GM23338 (cell line): ENCODE measurements around the gene HMCN2. TPM values are rescaled to one million over a fixed set of nuclear protein-coding genes. Genes with fewer than 3 reads are reported as not detected.
"Not testable (repeated sequence)": the region's sequence is repeated elsewhere in the genome, so short reads cannot be mapped to it uniquely, and the experiment has no call there.

Experiments
- ATAC-seq: fragments of 200-7000 bp; cut with Tn5 transposase; 3 replicates; pipeline ENCODE4 v1.9.1; 2020
- DNase-seq: peaks from one replicate; pipeline ENCODE4 v3.0.0-alpha.2; 2015; ENCODE audit warnings: low spot score
- H2AFZ ChIP-seq: fragments of 200-600 bp; sonication (generic); 2 replicates; pipeline ENCODE4 v1.8.0; 2016; ENCODE audit warnings: antibody characterized with exemption, mild to moderate bottlenecking, moderate library complexity
- H3F3A ChIP-seq: fragments of 200-600 bp; sonication (generic); replicated peaks from 2 replicates; pipeline ENCODE4 v1.8.0; 2017; ENCODE audit warnings: antibody characterized with exemption, mixed run types, low read depth
- H3K27ac ChIP-seq: fragments of 200-600 bp; sonication (generic); 2 replicates; pipeline ENCODE4 v1.6.1; 2016; ENCODE audit warnings: low read depth
- H3K27me3 ChIP-seq: fragments of 200-600 bp; sonication (generic); 2 replicates; pipeline ENCODE4 v1.8.0; 2016; ENCODE audit warnings: mild to moderate bottlenecking, mixed run types, moderate library complexity; ENCODE audit not compliant: insufficient read depth
- H3K36me3 ChIP-seq: fragments of 200-600 bp; sonication (generic); 2 replicates; pipeline ENCODE4 v1.8.0; 2016; ENCODE audit warnings: mild to moderate bottlenecking; ENCODE audit not compliant: insufficient read depth
- H3K4me1 ChIP-seq: fragments of 200-600 bp; sonication (generic); 2 replicates; pipeline ENCODE4 v1.8.0; 2016; ENCODE audit warnings: mild to moderate bottlenecking, moderate library complexity; ENCODE audit not compliant: insufficient read depth
- H3K4me2 ChIP-seq: fragments of 200-600 bp; sonication (generic); 2 replicates; pipeline ENCODE4 v1.7.1; 2017; ENCODE audit warnings: mixed run types
- H3K4me3 ChIP-seq: fragments of 200-600 bp; sonication (generic); 2 replicates; pipeline ENCODE4 v1.6.1; 2016; ENCODE audit warnings: mixed run types
- H3K79me2 ChIP-seq: fragments of 200-600 bp; sonication (generic); replicated peaks from 2 replicates; pipeline ENCODE4 v1.8.0; 2017; ENCODE audit warnings: mild to moderate bottlenecking; ENCODE audit not compliant: insufficient read depth
- H3K9me2 ChIP-seq: fragments of 200-600 bp; sonication (generic); 2 replicates; pipeline ENCODE4 v1.8.0; 2017; ENCODE audit not compliant: insufficient read depth
- H4K20me1 ChIP-seq: fragments of 200-600 bp; sonication (generic); replicated peaks from 2 replicates; pipeline ENCODE4 v1.8.0; 2017; ENCODE audit warnings: mild to moderate bottlenecking; ENCODE audit not compliant: insufficient read depth
- H3K27ac Mint-ChIP-seq: 2 replicates; pipeline ENCODE4 v1.8.0; 2020; ENCODE audit warnings: inconsistent platforms, mild to moderate bottlenecking, moderate library complexity, mixed read lengths
- H3K27me3 Mint-ChIP-seq: 3 replicates; pipeline ENCODE4 v1.8.0; 2022; ENCODE audit warnings: low read depth, mild to moderate bottlenecking, moderate library complexity, mixed read lengths, inconsistent platforms; ENCODE audit not compliant: insufficient read depth, poor library complexity
- H3K36me3 Mint-ChIP-seq: 3 replicates; pipeline ENCODE4 v1.8.0; 2021; ENCODE audit warnings: low read depth, mild to moderate bottlenecking, inconsistent platforms, moderate library complexity, mixed read lengths
- H3K4me1 Mint-ChIP-seq: 3 replicates; pipeline ENCODE4 v1.8.0; 2020; ENCODE audit warnings: mild to moderate bottlenecking, inconsistent platforms, mixed read lengths
- H3K4me3 Mint-ChIP-seq: 3 replicates; pipeline ENCODE4 v1.8.0; 2021; ENCODE audit warnings: moderate library complexity, mild to moderate bottlenecking, inconsistent platforms, mixed read lengths
- H3K9me3 Mint-ChIP-seq: 3 replicates; pipeline ENCODE4 v1.8.0; 2020; ENCODE audit warnings: moderate library complexity, mild to moderate bottlenecking, inconsistent platforms, mixed read lengths
- CREB1 ChIP-seq: fragments of 250-450 bp; sonication (Bioruptor Pico); IDR thresholded peaks from 2 replicates; pipeline ENCODE4 v1.5.0; 2020; ENCODE audit warnings: low read depth, mild to moderate bottlenecking, moderate library complexity
- ETS1 ChIP-seq: IDR thresholded peaks from 2 replicates; pipeline ENCODE4 v1.6.1; 2016; ENCODE audit warnings: antibody characterized with exemption
- EZH2 ChIP-seq: fragments of 200-600 bp; sonication (generic); IDR thresholded peaks from one replicate; pipeline ENCODE4 v1.8.0; 2017; ENCODE audit warnings: antibody characterized with exemption, mild to moderate bottlenecking, low read depth; ENCODE audit not compliant: unreplicated experiment
- EZH2phosphoT487 ChIP-seq: fragments of 200-600 bp; sonication (generic); IDR thresholded peaks from one replicate; pipeline ENCODE4 v1.8.1; 2018; ENCODE audit warnings: antibody characterized with exemption; ENCODE audit not compliant: unreplicated experiment
- JUNB ChIP-seq: IDR thresholded peaks from one replicate; pipeline ENCODE4 v1.6.1; 2016; ENCODE audit warnings: antibody characterized with exemption; ENCODE audit not compliant: unreplicated experiment
- NANOG ChIP-seq: IDR thresholded peaks from 2 replicates; pipeline ENCODE4 v1.6.1; 2016; ENCODE audit warnings: antibody characterized with exemption, borderline replicate concordance
- POLR2AphosphoS5 ChIP-seq: IDR thresholded peaks from 2 replicates; pipeline ENCODE4 v1.6.1; 2016; ENCODE audit warnings: antibody characterized with exemption, low read depth
- STAT1 ChIP-seq: IDR thresholded peaks from one replicate; pipeline ENCODE4 v1.6.1; 2016; ENCODE audit warnings: antibody characterized with exemption; ENCODE audit not compliant: unreplicated experiment
- ZNF114 ChIP-seq: fragments of 250-450 bp; sonication (Bioruptor Pico); IDR thresholded peaks from 2 replicates; pipeline ENCODE4 v1.5.0; 2020; ENCODE audit warnings: mild to moderate bottlenecking, moderate library complexity
- ZNF331 ChIP-seq: fragments of 250-450 bp; sonication (Bioruptor Pico); IDR thresholded peaks from 2 replicates; pipeline ENCODE4 v1.5.0; 2020; ENCODE audit warnings: low read depth, mild to moderate bottlenecking, moderate library complexity
- polyA plus RNA-seq: library from polyadenylated mRNA; unstranded; fragments of >200 nt; fragmentation: Nextera tagmentation; extraction: Ambion mirVana; gene quantifications from 2 replicates; pipeline ENCODE4 v1.2.1, GENCODE V29; 2016
- total RNA-seq: library from RNA; depleted of rRNA; stranded (reverse); fragments of >200 nt; shearing (Covaris generic); gene quantifications from 2 replicates; pipeline ENCODE4 v1.2.3, GENCODE V29; 2014
- TF ChIP-seq, protein P1 (sequence below): IDR thresholded peaks from one replicate; pipeline ENCODE4 v1.6.1; 2018; ENCODE audit warnings: antibody characterized with exemption; ENCODE audit not compliant: unreplicated experiment

The HMCN2 gene
- total and polyA plus RNA-seq, 2 experiments from 2014 or later = 1.3 to 4.7 TPM

DNA sequence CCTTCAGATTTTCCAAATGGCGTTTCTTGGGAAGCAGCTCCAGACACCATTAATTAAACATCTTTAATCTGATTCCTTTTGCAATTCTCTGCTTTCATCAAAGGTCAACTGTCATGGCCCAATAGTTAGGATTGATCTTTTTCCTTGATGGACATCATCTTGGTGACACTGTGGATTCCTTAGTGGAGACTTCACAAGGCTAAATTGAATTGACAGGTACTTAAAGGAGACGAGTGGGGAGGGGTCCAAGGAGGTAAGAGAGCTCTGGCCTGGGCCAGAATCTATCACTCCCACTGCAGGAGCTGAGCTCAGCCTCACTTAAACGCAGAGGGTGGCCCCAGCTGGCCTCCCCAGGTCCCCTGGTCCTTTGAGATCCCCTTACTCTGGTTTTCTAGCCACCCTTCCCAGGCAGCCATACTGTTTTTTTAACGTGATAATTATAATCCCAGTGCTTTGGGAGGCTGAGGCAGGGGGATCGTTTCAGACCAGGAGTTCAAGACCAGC, 9.9 kb upstream of the HMCN2 start:
- Mint-ChIP-seq H3K27ac (no peak overlapping the region), H3K4me1 (0 out of 3 replicates have a peak, but pooled peaks cover 4% of the 10 kb centered on the region)
- H3F3A ChIP-seq = no peaks in the 10 kb centered on the region

DNA sequence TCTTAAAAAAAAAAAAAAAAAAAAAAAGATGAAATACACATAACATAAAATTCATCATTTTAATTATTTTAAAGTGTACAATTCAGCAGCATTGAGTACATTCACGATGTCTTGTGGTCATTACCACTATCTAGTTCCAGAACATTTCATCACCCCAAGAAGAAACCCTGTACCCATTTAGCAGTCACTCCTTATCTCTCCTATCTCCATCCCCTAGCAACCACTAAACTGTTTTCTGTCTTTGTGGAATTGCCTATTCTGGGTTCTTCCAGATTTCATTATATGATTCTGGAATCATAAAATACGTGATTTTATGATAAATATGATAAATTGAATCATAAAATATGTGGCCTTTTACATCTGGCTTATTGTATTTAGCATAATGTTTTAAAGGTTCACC, 8.9 kb upstream of the HMCN2 start:
- TF ChIP-seq ZNF331 (CRISPR knock-in tag) (no peak), STAT1 (no peak), EZH2phosphoT487 (no peak)
- no peak overlapping the region for H3K27ac ChIP-seq
- Mint-ChIP-seq H3K27me3 (peaks cover 7% of the 10 kb centered on the region), H3K36me3 (peaks cover 5% of the 10 kb centered on the region; the same call in 2 of the 3 replicates), H3K9me3 (peaks cover 22% of the 10 kb centered on the region), H3K4me3 (no peak overlapping the region), H3K4me1 (0 out of 3 replicates have a peak, but pooled peaks cover 4% of the 10 kb centered on the region), H3K27ac (no peak overlapping the region)
- no peaks in the 10 kb centered on the region for H3K4me1 ChIP-seq
- H3K9me2 ChIP-seq = no peaks in the 10 kb centered on the region
- ATAC-seq (no peak), DNase-seq (no peak)
- no peaks in the 10 kb centered on the region for H3K36me3 ChIP-seq
- no peaks in the 10 kb centered on the region for H3F3A ChIP-seq
- no peak overlapping the region for H2AFZ ChIP-seq
- no peak overlapping the region for H3K4me2 ChIP-seq
- H3K4me3 ChIP-seq = no peak overlapping the region
- no peaks in the 10 kb centered on the region for H3K27me3 ChIP-seq
- no peaks in the 10 kb centered on the region for H3K79me2 ChIP-seq
- H4K20me1 ChIP-seq = no peaks in the 10 kb centered on the region

More for the DNA sequence above, 9.9 kb upstream of the HMCN2 start:
- Mint-ChIP-seq H3K4me3 (no peak overlapping the region), H3K9me3 (peaks cover 22% of the 10 kb centered on the region), H3K27me3 (peaks cover 7% of the 10 kb centered on the region), H3K36me3 (peaks cover 5% of the 10 kb centered on the region; the same call in 2 of the 3 replicates)
- TF ChIP-seq STAT1 (no peak), EZH2 (no peak), NANOG (no peak), EZH2phosphoT487 (no peak)
- Histone ChIP-seq H3K27ac (no peak overlapping the region), H2AFZ (no peak overlapping the region), H3K4me3 (no peak overlapping the region), H3K4me2 (no peak overlapping the region), H4K20me1 (no peaks in the 10 kb centered on the region), H3K9me2 (no peaks in the 10 kb centered on the region), H3K4me1 (no peaks in the 10 kb centered on the region), H3K36me3 (no peaks in the 10 kb centered on the region), H3K27me3 (no peaks in the 10 kb centered on the region), H3K79me2 (no peaks in the 10 kb centered on the region)
- ATAC-seq = no peak
- DNase-seq = no peak

DNA sequence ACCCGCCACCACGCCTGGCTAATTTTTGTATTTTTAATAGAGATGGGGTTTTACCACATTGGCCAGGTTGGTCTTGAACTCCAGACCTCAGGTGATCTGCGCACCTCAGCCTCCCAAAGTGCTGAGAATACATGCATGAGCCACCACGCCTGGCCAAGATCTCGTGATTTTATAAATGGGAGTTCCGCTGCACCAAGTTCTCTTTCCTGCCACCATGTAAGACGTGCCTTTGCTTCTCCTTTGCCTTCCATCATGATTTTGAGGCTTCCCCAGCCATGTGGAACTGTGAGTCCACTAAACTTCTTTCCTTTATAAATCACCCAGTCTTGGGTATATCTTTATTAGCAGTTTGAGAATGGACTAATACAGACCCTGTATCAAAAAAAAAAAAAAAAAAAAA, 7.4 kb upstream of the HMCN2 start:
- not testable (repeated sequence) for H3K9me2 ChIP-seq, H4K20me1 ChIP-seq, H3F3A ChIP-seq, H2AFZ ChIP-seq, H3K4me1 Mint-ChIP-seq, H3K36me3 ChIP-seq, H3K79me2 ChIP-seq, H3K27me3 Mint-ChIP-seq, H3K27ac ChIP-seq, H3K4me3 Mint-ChIP-seq, DNase-seq, H3K27ac Mint-ChIP-seq, H3K4me3 ChIP-seq, H3K27me3 ChIP-seq, H3K4me1 ChIP-seq, ATAC-seq, H3K36me3 Mint-ChIP-seq, H3K4me2 ChIP-seq
- H3K9me3 Mint-ChIP-seq = peaks cover 22% of the 10 kb centered on the region

DNA sequence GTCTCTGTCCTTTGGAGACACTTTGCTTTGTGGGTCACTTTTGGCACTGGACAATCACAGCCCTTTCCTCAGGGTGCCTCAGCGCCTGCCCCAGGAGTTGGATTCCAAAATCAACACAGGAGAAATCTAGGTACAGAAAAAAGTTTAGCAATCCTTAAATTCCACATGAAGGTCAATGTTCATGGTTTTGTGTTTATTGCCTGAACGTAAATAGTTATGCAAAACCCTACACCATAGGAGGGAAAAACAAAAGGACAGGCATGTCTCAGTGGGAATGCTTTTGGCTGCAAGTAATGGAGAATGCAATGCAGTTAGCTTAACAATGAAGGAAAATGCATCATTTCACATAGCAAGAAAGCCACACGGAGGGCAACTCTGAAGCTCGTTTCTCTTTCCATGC, 6.5 kb upstream of the HMCN2 start:
- Histone ChIP-seq H3K4me2 (no peak overlapping the region), H3K27me3 (no peaks in the 10 kb centered on the region), H2AFZ (no peak overlapping the region), H3K4me1 (no peaks in the 10 kb centered on the region), H3K36me3 (no peaks in the 10 kb centered on the region), H3F3A (0 out of 2 replicates have a peak, but pooled peaks cover 2% of the 10 kb centered on the region), H3K4me3 (no peak overlapping the region), H3K27ac (no peak overlapping the region), H4K20me1 (no peaks in the 10 kb centered on the region), H3K79me2 (no peaks in the 10 kb centered on the region), H3K9me2 (no peaks in the 10 kb centered on the region)
- H3K4me1 Mint-ChIP-seq = peaks cover 12% of the 10 kb centered on the region
- H3K27me3 Mint-ChIP-seq = peaks cover 8% of the 10 kb centered on the region
- H3K9me3 Mint-ChIP-seq = peaks cover 22% of the 10 kb centered on the region
- peaks cover 5% of the 10 kb centered on the region; the same call in 2 of the 3 replicates for H3K36me3 Mint-ChIP-seq
- H3K4me3 Mint-ChIP-seq = no peak overlapping the region
- DNase-seq (peak; percentile 48), ATAC-seq (peak; percentile 25; the same call in 2 of the 3 replicates)
- peak overlapping the region; percentile 80; the same call in 1 of the 2 replicates for H3K27ac Mint-ChIP-seq
- TF ChIP-seq CREB1 (CRISPR knock-in tag) (no peak), POLR2AphosphoS5 (no peak), EZH2 (no peak), ZNF114 (CRISPR knock-in tag) (no peak), STAT1 (no peak), ETS1 (no peak), ZNF331 (CRISPR knock-in tag) (no peak), JUNB (no peak)
- TF ChIP-seq, protein P1, sequence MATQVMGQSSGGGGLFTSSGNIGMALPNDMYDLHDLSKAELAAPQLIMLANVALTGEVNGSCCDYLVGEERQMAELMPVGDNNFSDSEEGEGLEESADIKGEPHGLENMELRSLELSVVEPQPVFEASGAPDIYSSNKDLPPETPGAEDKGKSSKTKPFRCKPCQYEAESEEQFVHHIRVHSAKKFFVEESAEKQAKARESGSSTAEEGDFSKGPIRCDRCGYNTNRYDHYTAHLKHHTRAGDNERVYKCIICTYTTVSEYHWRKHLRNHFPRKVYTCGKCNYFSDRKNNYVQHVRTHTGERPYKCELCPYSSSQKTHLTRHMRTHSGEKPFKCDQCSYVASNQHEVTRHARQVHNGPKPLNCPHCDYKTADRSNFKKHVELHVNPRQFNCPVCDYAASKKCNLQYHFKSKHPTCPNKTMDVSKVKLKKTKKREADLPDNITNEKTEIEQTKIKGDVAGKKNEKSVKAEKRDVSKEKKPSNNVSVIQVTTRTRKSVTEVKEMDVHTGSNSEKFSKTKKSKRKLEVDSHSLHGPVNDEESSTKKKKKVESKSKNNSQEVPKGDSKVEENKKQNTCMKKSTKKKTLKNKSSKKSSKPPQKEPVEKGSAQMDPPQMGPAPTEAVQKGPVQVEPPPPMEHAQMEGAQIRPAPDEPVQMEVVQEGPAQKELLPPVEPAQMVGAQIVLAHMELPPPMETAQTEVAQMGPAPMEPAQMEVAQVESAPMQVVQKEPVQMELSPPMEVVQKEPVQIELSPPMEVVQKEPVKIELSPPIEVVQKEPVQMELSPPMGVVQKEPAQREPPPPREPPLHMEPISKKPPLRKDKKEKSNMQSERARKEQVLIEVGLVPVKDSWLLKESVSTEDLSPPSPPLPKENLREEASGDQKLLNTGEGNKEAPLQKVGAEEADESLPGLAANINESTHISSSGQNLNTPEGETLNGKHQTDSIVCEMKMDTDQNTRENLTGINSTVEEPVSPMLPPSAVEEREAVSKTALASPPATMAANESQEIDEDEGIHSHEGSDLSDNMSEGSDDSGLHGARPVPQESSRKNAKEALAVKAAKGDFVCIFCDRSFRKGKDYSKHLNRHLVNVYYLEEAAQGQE = no peak
